ENCODE measurements around the gene CYP27B1.

CYP27B1 gene

GRCh38 chr12:57750561-57751431, 16.1 kb downstream of the CYP27B1 start:
- no peak for DNase-seq (ENCODE audit: low spot score)
- TF ChIP-seq, protein P1, sequence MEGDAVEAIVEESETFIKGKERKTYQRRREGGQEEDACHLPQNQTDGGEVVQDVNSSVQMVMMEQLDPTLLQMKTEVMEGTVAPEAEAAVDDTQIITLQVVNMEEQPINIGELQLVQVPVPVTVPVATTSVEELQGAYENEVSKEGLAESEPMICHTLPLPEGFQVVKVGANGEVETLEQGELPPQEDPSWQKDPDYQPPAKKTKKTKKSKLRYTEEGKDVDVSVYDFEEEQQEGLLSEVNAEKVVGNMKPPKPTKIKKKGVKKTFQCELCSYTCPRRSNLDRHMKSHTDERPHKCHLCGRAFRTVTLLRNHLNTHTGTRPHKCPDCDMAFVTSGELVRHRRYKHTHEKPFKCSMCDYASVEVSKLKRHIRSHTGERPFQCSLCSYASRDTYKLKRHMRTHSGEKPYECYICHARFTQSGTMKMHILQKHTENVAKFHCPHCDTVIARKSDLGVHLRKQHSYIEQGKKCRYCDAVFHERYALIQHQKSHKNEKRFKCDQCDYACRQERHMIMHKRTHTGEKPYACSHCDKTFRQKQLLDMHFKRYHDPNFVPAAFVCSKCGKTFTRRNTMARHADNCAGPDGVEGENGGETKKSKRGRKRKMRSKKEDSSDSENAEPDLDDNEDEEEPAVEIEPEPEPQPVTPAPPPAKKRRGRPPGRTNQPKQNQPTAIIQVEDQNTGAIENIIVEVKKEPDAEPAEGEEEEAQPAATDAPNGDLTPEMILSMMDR (IDR thresholded peaks at IDR 0.05; ENCODE audit: borderline replicate concordance, control extremely low read depth, extremely low read depth, insufficient read depth, missing control alignments): no peak
- in situ Hi-C loops (cut with MboI; ENCODE audit: low sequenced_read_pairs, unreplicated experiment): no loop called here

DNA sequence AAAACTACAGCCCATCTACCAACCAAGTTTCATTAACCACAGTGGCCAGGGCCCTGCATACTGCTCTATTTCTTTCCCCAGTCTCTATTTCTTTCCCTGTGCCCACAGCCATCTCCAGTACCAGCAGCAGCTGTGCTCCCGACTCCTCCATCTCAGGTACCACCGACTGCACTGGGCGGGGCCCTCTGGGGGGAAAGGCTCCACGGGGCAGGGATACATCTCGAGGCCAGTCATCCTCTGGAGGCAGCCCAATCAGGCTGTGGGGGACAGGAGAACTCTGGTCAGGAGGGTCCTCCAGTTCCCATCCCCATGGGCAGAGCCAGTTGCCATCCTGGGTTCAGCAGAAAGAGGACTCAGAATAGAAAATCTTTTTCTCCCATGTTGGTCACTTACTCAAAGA, 17.8 kb downstream of the CYP27B1 start:
- in situ Hi-C loops (cut with MboI; ENCODE audit: low sequenced_read_pairs, unreplicated experiment): no loop called here
- DNase-seq (ENCODE audit: low spot score): no peak
- TF ChIP-seq, protein P1 (IDR thresholded peaks at IDR 0.05; ENCODE audit: borderline replicate concordance, control extremely low read depth, extremely low read depth, insufficient read depth, missing control alignments): no peak

- in situ Hi-C loops (cut with MboI; ENCODE audit: low sequenced_read_pairs, unreplicated experiment): no loop called here
- no peak for DNase-seq (ENCODE audit: low spot score)
- TF ChIP-seq, protein P1 (IDR thresholded peaks at IDR 0.05; ENCODE audit: borderline replicate concordance, control extremely low read depth, extremely low read depth, insufficient read depth, missing control alignments): no peak
Observed at GRCh38 chr12:57746025-57746424, 20.9 kb downstream of the CYP27B1 start.

GRCh38 chr12:57745485-57745881, 21.4 kb downstream of the CYP27B1 start:
- in situ Hi-C loops (cut with MboI; ENCODE audit: low sequenced_read_pairs, unreplicated experiment): no loop called here
- TF ChIP-seq, protein P1 (IDR thresholded peaks at IDR 0.05; ENCODE audit: borderline replicate concordance, control extremely low read depth, extremely low read depth, insufficient read depth, missing control alignments): no peak
- DNase-seq (ENCODE audit: low spot score): no peak

DNA sequence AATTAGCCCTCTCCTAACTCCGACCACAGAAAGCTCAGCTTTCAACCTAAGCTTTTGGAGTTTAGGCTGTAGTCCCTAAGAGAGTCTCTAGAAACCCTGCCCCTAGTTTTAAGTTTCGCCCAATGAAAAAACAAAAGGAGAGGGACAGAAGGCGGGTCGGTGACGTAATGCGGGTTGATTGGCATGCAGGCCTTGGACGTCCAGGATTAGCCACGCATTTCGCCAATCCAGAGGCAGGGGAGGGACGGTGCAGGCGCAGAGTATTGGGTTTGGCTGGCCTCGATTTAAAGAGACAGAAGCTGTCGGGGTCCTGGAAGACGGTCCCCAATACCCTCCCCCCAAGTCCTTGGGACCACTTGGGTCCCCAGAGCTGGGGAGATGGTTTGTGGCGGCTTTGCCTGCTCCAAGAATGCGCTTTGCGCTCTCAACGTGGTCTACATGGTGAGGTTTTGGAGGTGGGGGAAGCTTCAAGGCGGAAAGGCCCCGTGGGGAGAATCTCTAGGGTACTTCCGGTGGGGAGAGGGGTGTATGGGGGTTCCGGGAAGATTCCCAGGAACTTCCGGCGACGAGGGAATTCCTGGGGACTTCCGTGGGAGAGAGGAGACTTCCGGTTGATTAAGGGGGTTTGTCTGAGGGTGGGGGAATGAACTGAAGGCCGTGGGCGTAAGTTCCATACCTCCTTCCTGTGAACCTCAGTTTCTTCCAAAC, 21.9 kb downstream of the CYP27B1 start, which contains the start of gene TSPAN31:
Gene TSPAN31 (plus strand): TSS at position 263 of the 708 bp plus-strand sequence. CDS start 116 bp downstream, at position 379.
- in situ Hi-C loops (cut with MboI; ENCODE audit: low sequenced_read_pairs, unreplicated experiment): no loop called here
- DNase-seq (ENCODE audit: low spot score): peak; percentile 92
- TF ChIP-seq, protein P1 (IDR thresholded peaks at IDR 0.05; ENCODE audit: borderline replicate concordance, control extremely low read depth, extremely low read depth, insufficient read depth, missing control alignments): no peak

DNA sequence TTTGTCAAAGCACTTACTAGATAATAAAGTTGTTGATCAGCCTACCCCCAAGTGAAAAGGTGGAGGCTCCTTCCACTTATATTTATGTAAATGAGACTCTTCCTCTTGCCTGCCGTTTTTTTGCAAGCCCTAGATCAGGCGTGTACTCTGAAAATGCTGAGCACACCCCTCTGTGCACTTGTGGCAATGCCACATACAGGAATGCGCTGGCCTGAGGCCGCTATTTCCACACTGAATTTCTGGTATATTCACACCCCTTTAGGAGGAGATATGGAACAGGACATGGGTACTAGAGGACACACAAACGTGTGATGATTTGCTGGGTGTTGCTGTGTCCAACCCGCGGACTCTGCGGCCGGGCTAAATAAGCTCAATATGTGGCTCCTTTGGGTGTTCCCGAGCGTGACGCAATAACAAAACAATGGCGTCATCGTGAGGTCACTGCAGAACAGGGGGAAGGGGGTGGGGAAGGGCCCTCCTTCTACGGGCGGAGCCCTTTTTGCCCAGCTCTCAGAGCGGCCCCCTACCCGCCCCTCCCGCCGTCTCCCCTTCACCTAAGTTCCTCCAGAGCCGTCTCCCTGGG, 22.6 kb downstream of the CYP27B1 start:
- peak; percentile 76 for DNase-seq (ENCODE audit: low spot score)
- in situ Hi-C loops (cut with MboI; ENCODE audit: low sequenced_read_pairs, unreplicated experiment): no loop called here
- TF ChIP-seq, protein P1 (IDR thresholded peaks at IDR 0.05; ENCODE audit: borderline replicate concordance, control extremely low read depth, extremely low read depth, insufficient read depth, missing control alignments): no peak

Data from GM13976 (cell line).